Peyer's patch (tissue), 4 donors: ENCODE data around the gene CCNJ.

Experiments used
- CTCF ChIP-seq, 6 experiments: fragments of 450-650 bp in 4 of 6; fragments of 200-600 bp in 2 of 6; sonication (generic) in 1 of 6; IDR thresholded peaks; one replicate each; pipeline ENCODE4 v1.5.1; 2017 to 2019; ENCODE audit warnings: antibody characterized with exemption in 6 of 6, mild to moderate bottlenecking in 3 of 6, moderate library complexity in 1 of 6
- POLR2A ChIP-seq, 2 donors: fragments of 450-650 bp; IDR thresholded peaks; one replicate each; pipeline ENCODE4 v1.5.1; 2017; ENCODE audit warnings: antibody characterized with exemption in 2 of 2, mild to moderate bottlenecking in 2 of 2, moderate library complexity in 2 of 2

- TF ChIP-seq CTCF (IDR thresholded peaks at IDR 0.05) (no peak), POLR2A (IDR thresholded peaks at IDR 0.05) (no peak)
Measured at GRCh38 chr10:96075977-96076376, 32.6 kb downstream of the CCNJ start.
